ENCODE measurements around the gene GP1BA. TPM values are rescaled to one million over a fixed set of nuclear protein-coding genes. Genes with fewer than 3 reads are reported as not detected.
A peak's percentile ranks its signal among the peaks of the same experiment; 100 is the strongest.

The GP1BA gene
- total and polyA plus RNA-seq, 10 of the 15 experiments (the other 5 are each of a cell fraction or from before 2014, with no cell fraction given): 0.04 to 0.67 (median 0.28) TPM; not detected in 1

GRCh38 chr17:4980644-4981216 lies 48.7 kb downstream of the GP1BA start (continued):
- TF ChIP-seq ZNF687 (IDR thresholded peaks at IDR 0.05) (no peak), POLR2AphosphoS5 (IDR thresholded peaks at IDR 0.05; ENCODE audit: low read length) (peak; percentile 65), ETV6 (conservative IDR thresholded peaks at IDR 0.05 in 1 of 2, IDR thresholded peaks at IDR 0.05 in 1 of 2; ENCODE audit: borderline replicate concordance in 1 of 2, low read depth in 1 of 2) (0 out of 4 replicates have a peak, but pooled peaks of 1 of the 2 experiments have one; percentile 14), ZBED1 (IDR thresholded peaks at IDR 0.05; ENCODE audit: borderline replicate concordance) (no peak), HDAC6 (IDR thresholded peaks at IDR 0.05; ENCODE audit: unreplicated experiment) (no peak), CUX1 (IDR thresholded peaks at IDR 0.05; ENCODE audit: insufficient replicate concordance, low read depth, low read length) (no peak), NKRF (conservative IDR thresholded peaks at IDR 0.05) (no peak), ZBTB11 (CRISPR knock-in tag; IDR thresholded peaks at IDR 0.05) (no peak), SRF (IDR thresholded peaks at IDR 0.05; ENCODE audit: low read depth in 2 of 2, low read length in 2 of 2) (peak; percentile 64 to 90), CTCF (IDR thresholded peaks at IDR 0.05 in 2 of 3, conservative IDR thresholded peaks at IDR 0.05 in 1 of 3; ENCODE audit: control insufficient read depth in 2 of 3, extremely low read depth in 1 of 3, insufficient read depth in 1 of 3, low read depth in 3 of 3, low read length in 3 of 3) (peak; percentile 63 to 68 (median 66))
